Endothelial cell of umbilical vein (primary cell): ENCODE measurements around the gene ZNF407.

ENCODE experiments used
- EZH2 ChIP-seq: IDR thresholded peaks from 2 replicates; pipeline ENCODE4 v1.6.1; 2012; ENCODE audit warnings: borderline replicate concordance, low read depth, mild to moderate bottlenecking, moderate library complexity, low read length, inconsistent platforms; ENCODE audit not compliant: severe bottlenecking
- FOS ChIP-seq: IDR thresholded peaks from 2 replicates; pipeline ENCODE4 v1.6.1; 2011; ENCODE audit warnings: mild to moderate bottlenecking, low read length, moderate library complexity, borderline replicate concordance; ENCODE audit not compliant: insufficient read depth
- GATA2 ChIP-seq: IDR thresholded peaks from 2 replicates; pipeline ENCODE4 v1.7.0; 2011; ENCODE audit warnings: low read depth, mild to moderate bottlenecking, moderate library complexity, mixed read lengths, low read length; ENCODE audit not compliant: insufficient read length, insufficient read depth
- MYC ChIP-seq: IDR thresholded peaks from one replicate; pipeline ENCODE4 v1.6.1; 2011; ENCODE audit warnings: mild to moderate bottlenecking, low read depth, low read length
- POLR2A ChIP-seq: IDR thresholded peaks from 2 replicates; pipeline ENCODE4 v1.6.1; 2012; ENCODE audit warnings: low read depth, mild to moderate bottlenecking, control low read depth, low read length
- TF ChIP-seq, protein P1 (sequence below), 2 donors: IDR thresholded peaks; 1 replicate in 1 of 2; 2 replicates in 1 of 2; pipeline ENCODE4 v1.5.1; 2011; ENCODE audit warnings: low read length in 2 of 2, mild to moderate bottlenecking in 2 of 2, moderate library complexity in 2 of 2, control low read depth in 1 of 2, inconsistent platforms in 1 of 2, low read depth in 1 of 2; ENCODE audit not compliant: insufficient read depth in 1 of 2; ENCODE audit errors: extremely low read depth in 1 of 2
- TF ChIP-seq, protein P2 (sequence below): IDR thresholded peaks from 2 replicates; pipeline ENCODE4 v1.6.1; 2011; ENCODE audit not compliant: insufficient read depth, insufficient read length

DNA sequence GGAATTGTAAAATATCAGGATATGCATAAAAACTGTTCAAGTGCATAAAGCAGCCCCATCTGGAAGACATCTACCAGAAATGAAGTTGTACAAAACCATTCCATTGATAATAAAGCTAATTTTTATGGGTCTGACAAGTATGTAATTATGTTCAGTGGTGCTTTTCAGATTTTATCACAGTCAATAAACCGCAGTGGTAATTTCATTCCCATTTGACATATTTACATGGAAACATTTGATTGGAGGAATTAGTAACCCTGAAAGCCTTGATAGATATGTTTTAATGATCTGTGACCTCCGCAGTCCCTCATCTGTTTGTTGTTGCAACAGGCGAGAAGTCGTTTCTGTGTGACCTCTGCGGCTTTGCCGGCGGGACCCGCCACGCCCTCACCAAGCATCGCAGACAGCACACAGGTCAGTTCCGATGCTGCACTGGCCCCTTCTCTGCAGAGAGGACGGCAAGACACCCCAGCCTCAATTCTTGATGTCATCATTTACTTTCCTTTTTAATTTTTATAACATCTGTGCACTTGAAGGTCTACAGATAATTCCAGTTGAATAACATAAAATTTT is 283.1 kb downstream of the ZNF407 start:
- TF ChIP-seq, protein P1, sequence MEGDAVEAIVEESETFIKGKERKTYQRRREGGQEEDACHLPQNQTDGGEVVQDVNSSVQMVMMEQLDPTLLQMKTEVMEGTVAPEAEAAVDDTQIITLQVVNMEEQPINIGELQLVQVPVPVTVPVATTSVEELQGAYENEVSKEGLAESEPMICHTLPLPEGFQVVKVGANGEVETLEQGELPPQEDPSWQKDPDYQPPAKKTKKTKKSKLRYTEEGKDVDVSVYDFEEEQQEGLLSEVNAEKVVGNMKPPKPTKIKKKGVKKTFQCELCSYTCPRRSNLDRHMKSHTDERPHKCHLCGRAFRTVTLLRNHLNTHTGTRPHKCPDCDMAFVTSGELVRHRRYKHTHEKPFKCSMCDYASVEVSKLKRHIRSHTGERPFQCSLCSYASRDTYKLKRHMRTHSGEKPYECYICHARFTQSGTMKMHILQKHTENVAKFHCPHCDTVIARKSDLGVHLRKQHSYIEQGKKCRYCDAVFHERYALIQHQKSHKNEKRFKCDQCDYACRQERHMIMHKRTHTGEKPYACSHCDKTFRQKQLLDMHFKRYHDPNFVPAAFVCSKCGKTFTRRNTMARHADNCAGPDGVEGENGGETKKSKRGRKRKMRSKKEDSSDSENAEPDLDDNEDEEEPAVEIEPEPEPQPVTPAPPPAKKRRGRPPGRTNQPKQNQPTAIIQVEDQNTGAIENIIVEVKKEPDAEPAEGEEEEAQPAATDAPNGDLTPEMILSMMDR (IDR thresholded peaks at IDR 0.05; ENCODE audit: extremely low read depth in 1 of 2, insufficient read depth in 1 of 2, low read depth in 1 of 2, low read length in 2 of 2) = no peak
- TF ChIP-seq GATA2 (no peak), POLR2A (no peak), FOS (no peak), EZH2 (no peak), MYC (no peak)
- TF ChIP-seq, protein P2, sequence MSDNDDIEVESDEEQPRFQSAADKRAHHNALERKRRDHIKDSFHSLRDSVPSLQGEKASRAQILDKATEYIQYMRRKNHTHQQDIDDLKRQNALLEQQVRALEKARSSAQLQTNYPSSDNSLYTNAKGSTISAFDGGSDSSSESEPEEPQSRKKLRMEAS = no peak
